ENCODE results near the gene FOXB2.
A peak's percentile ranks its signal among the peaks of the same experiment; 100 is the strongest.
"Not testable (repeated sequence)": the region's sequence is repeated elsewhere in the genome, so short reads cannot be mapped to it uniquely, and the experiment has no call there.

The FOXB2 gene

GRCh38 chr9:77019236-77019925, at the start of gene FOXB2:
FOXB2 (plus strand) TSS chr9:77019655; CDS start chr9:77019655, 0 bp downstream.
- DNase-seq: no peak

DNA sequence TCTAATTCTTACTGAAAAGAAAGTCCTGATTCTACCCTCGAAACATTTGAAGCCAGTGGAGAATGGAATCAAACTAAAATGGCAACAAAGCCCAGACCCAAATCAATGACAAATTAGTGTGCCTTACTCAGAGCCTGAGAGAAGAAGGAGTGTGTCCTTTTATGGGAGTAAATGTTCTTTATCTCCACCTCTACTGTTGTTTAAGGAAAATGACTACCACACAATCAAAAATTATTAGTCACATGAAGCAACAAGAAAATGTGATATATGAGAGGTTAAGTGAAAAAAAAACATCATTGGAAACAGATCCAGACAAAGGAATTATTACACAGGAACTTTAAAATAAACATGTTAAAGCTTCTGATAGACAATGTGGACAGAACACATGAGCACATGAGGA, 49.7 kb upstream of the FOXB2 start:
- DNase-seq: no peak

DNA sequence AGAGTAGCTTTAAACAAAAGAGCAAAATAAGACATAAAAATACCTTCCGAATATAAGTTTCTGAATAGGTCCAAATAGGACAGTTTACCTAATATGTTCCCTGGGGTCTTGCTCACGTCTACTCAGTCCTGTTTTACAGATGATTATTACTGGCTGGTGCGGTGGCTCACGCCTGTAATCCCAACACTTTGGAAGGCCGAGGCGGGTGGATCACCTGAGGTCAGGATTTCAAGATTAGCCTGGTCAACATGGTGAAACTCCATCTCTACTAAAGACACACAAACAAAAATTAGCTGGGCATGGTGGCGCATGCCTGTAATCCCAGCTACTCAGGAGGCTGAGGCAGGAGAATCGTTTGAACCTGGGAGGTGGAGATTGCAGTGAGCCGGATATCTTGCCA, 40.6 kb upstream of the FOXB2 start:
- not testable (repeated sequence) for DNase-seq

- no peak for DNase-seq
Observed at GRCh38 chr9:76980566-76980965, 38.9 kb upstream of the FOXB2 start.

GRCh38 chr9:76984486-76984885, 35.0 kb upstream of the FOXB2 start:
- DNase-seq: no peak

DNA sequence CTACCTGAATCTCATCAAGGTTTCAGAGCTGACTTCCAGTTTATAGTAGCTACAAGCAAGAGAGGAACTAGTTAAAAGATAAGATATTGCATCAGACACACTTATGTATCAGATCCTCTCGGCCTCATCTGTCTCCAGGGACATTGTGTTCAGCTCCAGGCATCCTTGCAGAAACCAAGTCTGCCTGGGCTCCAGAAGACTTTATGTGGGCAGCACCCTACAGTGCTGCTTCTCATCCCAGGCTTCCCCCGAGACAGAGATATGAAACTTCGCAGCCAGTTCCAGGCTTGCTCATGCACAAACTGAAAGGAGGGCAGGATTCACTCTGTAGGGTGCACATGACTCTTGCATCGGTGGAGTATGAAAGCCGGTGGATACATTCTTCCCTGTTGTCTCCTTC, 33.9 kb upstream of the FOXB2 start:
- no peak for DNase-seq

DNA sequence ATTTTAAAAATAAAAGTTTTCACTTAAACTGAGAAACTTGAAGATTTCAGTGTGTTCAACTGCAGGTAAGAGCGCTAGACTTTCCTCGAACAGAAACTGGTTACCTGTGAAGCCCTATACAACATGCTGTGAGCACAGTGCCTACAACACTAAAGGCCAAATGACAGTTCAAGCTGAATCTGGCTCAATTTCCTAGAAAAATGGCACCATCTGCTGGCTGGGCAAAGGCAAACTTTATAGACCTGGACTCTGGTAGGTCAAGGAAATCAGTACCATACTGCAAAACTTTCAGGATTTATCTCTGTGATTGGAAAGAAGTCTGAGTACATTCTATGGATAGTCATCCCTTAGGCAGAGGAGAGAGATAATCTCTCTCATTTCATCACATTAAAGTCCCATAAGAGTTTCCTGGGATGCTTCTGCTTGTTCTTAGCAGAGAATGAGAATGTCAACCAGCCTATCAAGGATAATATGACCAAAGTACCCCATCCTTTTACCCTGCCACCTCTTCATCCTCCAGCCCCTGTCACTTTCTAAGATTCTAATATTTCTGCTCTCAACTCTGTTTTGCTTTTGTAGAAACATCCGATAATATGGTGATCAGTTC, 31.8 kb upstream of the FOXB2 start:
- DNase-seq: no peak

- DNase-seq: no peak
Observed at GRCh38 chr9:76988941-76989340, 30.5 kb upstream of the FOXB2 start.

DNA sequence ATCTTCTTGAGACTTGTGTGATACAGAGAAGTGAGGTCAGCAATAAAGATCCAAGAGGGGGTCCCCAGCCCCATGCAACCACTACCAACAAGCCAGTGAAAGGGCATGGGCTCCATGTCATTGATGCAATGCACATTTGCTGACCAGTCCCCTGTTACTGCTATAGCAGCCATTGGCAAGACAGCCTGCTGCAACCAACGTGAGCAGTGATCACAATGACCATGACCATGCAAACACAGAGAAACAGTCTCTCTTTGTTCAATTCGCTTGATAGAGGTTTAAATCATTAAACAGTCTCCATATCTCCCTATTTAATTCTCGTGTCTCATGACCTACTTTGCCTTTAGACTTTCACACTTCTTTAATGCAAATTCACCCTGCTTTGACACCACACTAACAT, 30.0 kb upstream of the FOXB2 start:
- no peak for DNase-seq

- no peak for DNase-seq
Observed at GRCh38 chr9:76996700-76997099, 22.8 kb upstream of the FOXB2 start.

DNA sequence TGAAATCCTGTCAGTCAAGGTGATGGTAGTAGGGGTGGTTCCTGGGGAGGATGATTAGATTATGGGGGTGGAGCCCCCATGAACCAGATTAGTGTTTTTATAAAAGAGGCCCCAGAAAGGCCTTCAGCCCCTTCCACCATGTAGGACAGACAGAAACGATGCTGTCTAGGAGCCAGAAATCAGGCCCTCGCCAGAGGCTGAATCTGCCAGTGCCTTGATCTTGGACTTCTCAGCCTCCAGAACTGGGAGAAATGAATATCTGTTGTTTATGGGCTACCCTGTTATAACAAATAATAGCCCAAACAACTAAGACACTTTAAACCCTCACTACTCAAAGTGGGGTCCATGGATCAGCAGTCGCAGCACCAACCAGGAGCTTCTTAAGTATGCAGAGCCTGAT, 20.2 kb upstream of the FOXB2 start:
- no peak for DNase-seq

GRCh38 chr9:77000330-77000729, 19.1 kb upstream of the FOXB2 start:
- DNase-seq: no peak

DNA sequence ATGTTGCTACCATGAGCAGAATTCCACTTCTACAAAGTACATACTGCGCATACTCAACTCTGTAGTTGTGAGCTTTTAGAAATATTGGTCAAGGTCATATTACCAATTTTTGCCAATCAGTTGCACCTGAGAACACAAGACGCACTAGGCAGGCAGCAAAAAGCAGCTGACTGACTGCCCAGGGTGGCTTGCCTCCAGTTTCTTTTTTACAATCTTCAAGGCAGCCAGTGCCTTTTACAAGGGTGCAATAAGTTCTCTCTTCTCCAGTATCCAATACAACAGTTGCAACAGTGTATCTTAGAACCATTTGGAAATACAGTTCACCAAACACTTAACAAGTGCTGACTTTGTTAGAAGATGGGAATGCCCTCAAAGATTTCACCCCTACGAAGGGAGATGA, 16.1 kb upstream of the FOXB2 start:
- no peak for DNase-seq

DNA sequence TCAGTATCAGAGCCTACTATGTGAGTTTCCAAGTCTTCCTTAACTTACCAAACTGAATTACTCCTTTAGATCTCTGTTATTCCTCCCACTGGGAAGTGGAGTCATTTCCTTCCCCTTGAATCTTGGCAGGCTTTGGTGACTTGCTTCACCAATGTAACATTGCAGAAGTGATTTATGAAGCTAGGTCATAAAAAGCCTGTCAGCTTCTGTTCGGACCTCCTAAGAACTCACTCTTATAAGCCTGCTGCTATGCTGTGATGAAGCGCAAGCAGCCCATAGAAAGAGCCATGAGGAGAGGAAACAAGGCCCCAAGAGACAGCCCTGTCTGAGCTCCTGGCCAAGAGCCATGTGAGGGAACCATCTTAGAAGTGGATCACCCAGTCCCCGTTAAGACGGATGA, 14.2 kb upstream of the FOXB2 start:
- DNase-seq: no peak

DNA sequence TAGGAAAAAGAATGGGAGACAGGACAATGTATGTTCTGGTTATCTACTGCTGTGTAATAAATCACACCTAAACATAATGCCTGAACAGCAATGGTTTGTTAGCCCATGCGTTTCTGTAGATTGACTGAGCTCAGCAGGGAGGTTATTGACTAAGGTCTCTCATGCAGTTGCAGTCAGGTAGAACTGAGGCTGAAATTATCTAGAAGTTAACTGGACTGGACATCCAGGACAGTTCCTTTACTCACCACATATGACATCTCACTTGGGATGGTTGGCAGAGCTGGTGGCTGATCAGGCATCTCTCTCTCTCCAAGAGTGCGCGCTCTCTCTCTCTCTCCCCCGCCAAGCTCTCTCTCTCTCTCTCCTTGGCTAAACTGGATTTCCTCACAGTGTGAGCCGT, 8.9 kb upstream of the FOXB2 start:
- no peak for DNase-seq

GRCh38 chr9:77011973-77012821, 7.3 kb upstream of the FOXB2 start:
- DNase-seq: peak; percentile 68

GRCh38 chr9:77013206-77013931, 6.1 kb upstream of the FOXB2 start:
- DNase-seq: no peak

GRCh38 chr9:77013932-77014596, 5.4 kb upstream of the FOXB2 start:
- DNase-seq: no peak

- DNase-seq: no peak
Observed at GRCh38 chr9:77014597-77015263, 4.7 kb upstream of the FOXB2 start.

DNA sequence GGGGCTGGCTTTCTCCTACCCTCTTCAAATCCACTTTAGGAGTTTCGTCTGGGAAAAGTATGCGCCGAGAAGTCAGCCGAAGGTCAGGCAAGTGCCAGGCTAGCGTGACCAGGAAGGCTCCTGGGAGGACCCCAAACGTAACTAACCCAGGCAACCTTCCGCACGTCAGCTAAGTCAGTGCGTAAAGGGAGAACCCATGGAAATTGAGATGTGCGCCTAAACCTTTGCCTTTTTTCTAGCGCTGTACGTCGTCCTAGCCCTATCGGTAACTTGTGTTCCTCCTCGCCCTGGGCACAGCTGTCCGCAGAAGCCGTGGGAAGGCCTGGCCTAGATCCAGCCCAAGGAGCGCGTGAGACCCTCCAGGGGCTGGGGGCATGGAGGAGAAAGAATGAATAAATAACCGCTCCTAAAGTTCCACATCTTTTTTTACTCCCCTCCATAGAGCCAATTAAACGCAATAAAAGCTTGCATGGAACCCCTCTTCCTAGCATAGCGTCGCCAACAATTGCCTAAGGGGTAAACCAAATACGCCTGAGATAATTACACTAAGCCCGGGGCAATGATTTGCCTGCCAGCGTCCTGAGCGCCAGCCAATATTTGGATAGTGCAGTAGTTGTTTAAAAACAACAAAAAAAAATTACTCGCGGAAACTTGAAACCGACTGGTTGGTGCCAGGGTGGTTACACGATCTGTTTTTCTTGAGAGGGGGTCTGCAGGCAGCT, 4.0 kb upstream of the FOXB2 start:
- no peak for DNase-seq

- DNase-seq: no peak
Observed at GRCh38 chr9:77016121-77016525, 3.3 kb upstream of the FOXB2 start.

Data from activated CD4-positive, CD25-positive, alpha-beta regulatory T cell treated with anti-CD3 and anti-CD28 coated beads, Interleukin-2, amount 50 U/mL, for 72 hours (primary cell).